Endometrium (tissue), 2 donors: ENCODE measurements around the gene CCBE1.

Experiments
- FAIRE-seq: peaks from 2 replicates; lab custom pipeline; 2012; peaks lifted over from hg19 to GRCh38; lab: Jason Lieb, UNC
- donor health status: control.
- donor health status: control.

CCBE1 gene

GRCh38 chr18:59451073-59451472 lies 246.2 kb downstream of the CCBE1 start:
- FAIRE-seq, result no peak

GRCh38 chr18:59448546-59448945 lies 248.7 kb downstream of the CCBE1 start:
- no peak for FAIRE-seq

- FAIRE-seq, result no peak
Observed at GRCh38 chr18:59446012-59446411, 251.2 kb downstream of the CCBE1 start.

- no peak for FAIRE-seq
Observed at GRCh38 chr18:59437851-59438569, 259.2 kb downstream of the CCBE1 start.

- no peak for FAIRE-seq
Observed at GRCh38 chr18:59432803-59433597, 264.2 kb downstream of the CCBE1 start.

GRCh38 chr18:59431131-59431530 lies 266.1 kb downstream of the CCBE1 start:
- no peak for FAIRE-seq

- no peak for FAIRE-seq
Observed at GRCh38 chr18:59429608-59430007, 267.6 kb downstream of the CCBE1 start.

- no peak for FAIRE-seq
Observed at GRCh38 chr18:59428018-59428417, 269.2 kb downstream of the CCBE1 start.

GRCh38 chr18:59426855-59427254 lies 270.4 kb downstream of the CCBE1 start:
- no peak for FAIRE-seq

- FAIRE-seq, result no peak
Observed at GRCh38 chr18:59423259-59423658, 274.0 kb downstream of the CCBE1 start.

GRCh38 chr18:59420244-59420643 lies 277.0 kb downstream of the CCBE1 start:
- FAIRE-seq, result no peak

- FAIRE-seq, result peak; percentile 70
Observed at GRCh38 chr18:59419386-59419785, 277.8 kb downstream of the CCBE1 start.

GRCh38 chr18:59416818-59417217 lies 280.4 kb downstream of the CCBE1 start:
- no peak for FAIRE-seq

- no peak for FAIRE-seq
Observed at GRCh38 chr18:59414111-59414653, 283.0 kb downstream of the CCBE1 start.

GRCh38 chr18:59402432-59403090 lies 294.7 kb downstream of the CCBE1 start:
- peak; percentile 15 for FAIRE-seq

GRCh38 chr18:59400407-59400806 lies 296.8 kb downstream of the CCBE1 start:
- FAIRE-seq, result no peak

GRCh38 chr18:59395226-59396175 lies 301.7 kb downstream of the CCBE1 start:
- no peak for FAIRE-seq

- no peak for FAIRE-seq
Observed at GRCh38 chr18:59393381-59393780, 303.8 kb downstream of the CCBE1 start.

GRCh38 chr18:59388817-59389216 lies 308.4 kb downstream of the CCBE1 start:
- no peak for FAIRE-seq

GRCh38 chr18:59387687-59388565 lies 309.3 kb downstream of the CCBE1 start:
- FAIRE-seq, result no peak
